SU-DHL-6 (cell line): ENCODE measurements around the gene FARSB.

Experiments
- H2AFZ ChIP-seq: fragments of 200-600 bp; sonication (generic); 2 replicates; pipeline ENCODE4 v1.6.1; 2014; ENCODE audit warnings: low read depth, mild to moderate bottlenecking, moderate library complexity, mixed read lengths, antibody characterized with exemption, low read length; ENCODE audit not compliant: severe bottlenecking
- H3F3A ChIP-seq: fragments of 200-600 bp; shearing (Covaris generic); 2 replicates; pipeline ENCODE4 v1.6.0; 2016; ENCODE audit warnings: antibody characterized with exemption, mild to moderate bottlenecking; ENCODE audit not compliant: insufficient read depth
- H3K27ac ChIP-seq: fragments of 200-600 bp; sonication (generic); 2 replicates; pipeline ENCODE4 v1.5.1; 2016; ENCODE audit warnings: low read depth, mild to moderate bottlenecking, low read length, moderate library complexity, mixed read lengths
- H3K27me3 ChIP-seq: fragments of 200-600 bp; sonication (generic), shearing (Covaris generic); 2 replicates; pipeline ENCODE4 v1.6.0; 2014; ENCODE audit warnings: mild to moderate bottlenecking, low read length
- H3K36me3 ChIP-seq: fragments of 200-600 bp; sonication (generic); 2 replicates; pipeline ENCODE4 v1.6.1; 2014; ENCODE audit warnings: mild to moderate bottlenecking, low read length, mixed read lengths
- H3K4me2 ChIP-seq: fragments of 300-600, 200-600 bp; shearing (Covaris generic), sonication (generic); 2 replicates; pipeline ENCODE4 v1.6.0; 2014; ENCODE audit warnings: low read length, low read depth, mild to moderate bottlenecking; ENCODE audit not compliant: poor library complexity, severe bottlenecking
- H3K4me3 ChIP-seq: fragments of 200-600 bp; sonication (generic); 2 replicates; pipeline ENCODE4 v1.5.1; 2014; ENCODE audit warnings: antibody characterized with exemption, low read length, mild to moderate bottlenecking, mixed read lengths; ENCODE audit not compliant: insufficient read depth, poor library complexity, severe bottlenecking
- H3K79me2 ChIP-seq: fragments of 200-600 bp; sonication (generic); 2 replicates; pipeline ENCODE4 v1.6.1; 2014; ENCODE audit warnings: mild to moderate bottlenecking, low read length, moderate library complexity; ENCODE audit not compliant: insufficient read depth
- H3K9ac ChIP-seq: fragments of 200-600 bp; sonication (generic); 2 replicates; pipeline ENCODE4 v1.7.0; 2014; ENCODE audit warnings: mild to moderate bottlenecking, low read length
- H3K9me2 ChIP-seq: fragments of 200-600 bp; sonication (generic); replicated peaks from 2 replicates; pipeline ENCODE4 v1.6.1; 2014; ENCODE audit warnings: low read length; ENCODE audit not compliant: insufficient read depth
- H3K9me3 ChIP-seq: fragments of 200-600 bp; sonication (generic); 2 replicates; pipeline ENCODE4 v1.6.1; 2014; ENCODE audit warnings: low read length, mixed read lengths; ENCODE audit not compliant: insufficient read depth
- H4K20me1 ChIP-seq: fragments of 200-600 bp; sonication (generic); 2 replicates; pipeline ENCODE4 v1.6.1; 2014; ENCODE audit warnings: low read depth, mild to moderate bottlenecking, antibody characterized with exemption, low read length, moderate library complexity, mixed read lengths
- EZH2phosphoT487 ChIP-seq: fragments of 200-600 bp; sonication (generic), shearing (Covaris generic); conservative IDR thresholded peaks from 2 replicates; pipeline ENCODE4 v1.6.1; 2018; ENCODE audit warnings: mild to moderate bottlenecking, antibody characterized with exemption, low read length, moderate library complexity, mixed read lengths
- TF ChIP-seq, protein P1 (sequence below): fragments of 200-600 bp; sonication (generic); IDR thresholded peaks from one replicate; pipeline ENCODE4 v1.5.1; 2017; ENCODE audit warnings: antibody characterized with exemption, mild to moderate bottlenecking, low read length, moderate library complexity; ENCODE audit not compliant: insufficient read depth, poor library complexity, severe bottlenecking

Gene FARSB

GRCh38 chr2:222604749-222605515 is 51.0 kb downstream of the FARSB start:
- Histone ChIP-seq H3K27me3 (no peaks in the 10 kb centered on the region), H3F3A (0 out of 2 replicates have a peak, but pooled peaks cover 7% of the 10 kb centered on the region), H3K27ac (no peak overlapping the region), H3K4me3 (no peak overlapping the region), H3K36me3 (peaks cover 19% of the 10 kb centered on the region; the same call in 1 of the 2 replicates), H3K79me2 (0 out of 2 replicates have a peak, but pooled peaks cover 2% of the 10 kb centered on the region), H2AFZ (no peak overlapping the region), H3K4me2 (no peak overlapping the region), H3K9ac (no peak overlapping the region), H3K9me2 (no peaks in the 10 kb centered on the region), H4K20me1 (no peaks in the 10 kb centered on the region), H3K9me3 (no peaks in the 10 kb centered on the region)
- no peak for TF ChIP-seq EZH2phosphoT487
- TF ChIP-seq, protein P1, sequence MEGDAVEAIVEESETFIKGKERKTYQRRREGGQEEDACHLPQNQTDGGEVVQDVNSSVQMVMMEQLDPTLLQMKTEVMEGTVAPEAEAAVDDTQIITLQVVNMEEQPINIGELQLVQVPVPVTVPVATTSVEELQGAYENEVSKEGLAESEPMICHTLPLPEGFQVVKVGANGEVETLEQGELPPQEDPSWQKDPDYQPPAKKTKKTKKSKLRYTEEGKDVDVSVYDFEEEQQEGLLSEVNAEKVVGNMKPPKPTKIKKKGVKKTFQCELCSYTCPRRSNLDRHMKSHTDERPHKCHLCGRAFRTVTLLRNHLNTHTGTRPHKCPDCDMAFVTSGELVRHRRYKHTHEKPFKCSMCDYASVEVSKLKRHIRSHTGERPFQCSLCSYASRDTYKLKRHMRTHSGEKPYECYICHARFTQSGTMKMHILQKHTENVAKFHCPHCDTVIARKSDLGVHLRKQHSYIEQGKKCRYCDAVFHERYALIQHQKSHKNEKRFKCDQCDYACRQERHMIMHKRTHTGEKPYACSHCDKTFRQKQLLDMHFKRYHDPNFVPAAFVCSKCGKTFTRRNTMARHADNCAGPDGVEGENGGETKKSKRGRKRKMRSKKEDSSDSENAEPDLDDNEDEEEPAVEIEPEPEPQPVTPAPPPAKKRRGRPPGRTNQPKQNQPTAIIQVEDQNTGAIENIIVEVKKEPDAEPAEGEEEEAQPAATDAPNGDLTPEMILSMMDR: no peak

DNA sequence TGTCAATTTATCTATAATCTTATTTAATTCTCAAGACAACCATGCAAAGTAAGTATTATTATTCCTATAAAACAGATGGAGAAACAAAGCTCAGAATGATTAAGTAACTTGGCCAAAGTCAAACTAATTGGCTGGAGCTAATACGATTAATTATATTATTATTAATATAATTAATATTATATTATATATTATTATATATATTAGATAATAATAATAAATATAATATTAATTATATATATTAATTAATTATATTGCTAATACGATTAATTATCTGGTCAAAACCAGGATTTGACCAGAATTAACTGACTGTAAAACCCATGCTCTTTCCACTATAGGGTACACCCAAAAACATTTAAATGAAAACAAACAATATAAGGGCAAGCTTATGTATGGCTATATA is 52.4 kb downstream of the FARSB start:
- Histone ChIP-seq H3K9ac (no peak overlapping the region), H3F3A (peaks cover 9% of the 10 kb centered on the region; the same call in 1 of the 2 replicates), H3K4me3 (no peak overlapping the region), H3K9me2 (no peaks in the 10 kb centered on the region), H4K20me1 (0 out of 2 replicates have a peak, but pooled peaks cover 4% of the 10 kb centered on the region), H3K9me3 (no peaks in the 10 kb centered on the region), H3K27me3 (no peaks in the 10 kb centered on the region), H3K79me2 (0 out of 2 replicates have a peak, but pooled peaks cover 2% of the 10 kb centered on the region), H3K36me3 (peaks cover 29% of the 10 kb centered on the region; the same call in 1 of the 2 replicates), H2AFZ (no peak overlapping the region), H3K4me2 (no peak overlapping the region), H3K27ac (no peak overlapping the region)
- TF ChIP-seq, protein P1: no peak
- TF ChIP-seq EZH2phosphoT487: no peak

GRCh38 chr2:222598611-222599010 is 57.3 kb downstream of the FARSB start:
- Histone ChIP-seq H3K36me3 (peaks cover 47% of the 10 kb centered on the region; the same call in 1 of the 2 replicates), H3K27ac (no peak overlapping the region), H2AFZ (no peak overlapping the region)

More at GRCh38 chr2:222598611-222599010, 57.3 kb downstream of the FARSB start:
- TF ChIP-seq EZH2phosphoT487: no peak
- TF ChIP-seq, protein P1: no peak
- no peak overlapping the region for H3K9ac ChIP-seq
- no peaks in the 10 kb centered on the region for H3K9me2 ChIP-seq
- H3K9me3 ChIP-seq: no peaks in the 10 kb centered on the region
- peaks cover 5% of the 10 kb centered on the region; the same call in 1 of the 2 replicates for H3F3A ChIP-seq
- H3K79me2 ChIP-seq: 0 out of 2 replicates have a peak, but pooled peaks cover 2% of the 10 kb centered on the region
- H3K4me2 ChIP-seq: no peak overlapping the region
- no peaks in the 10 kb centered on the region for H3K27me3 ChIP-seq
- 0 out of 2 replicates have a peak, but pooled peaks cover 4% of the 10 kb centered on the region for H4K20me1 ChIP-seq
- no peak overlapping the region for H3K4me3 ChIP-seq
